GM19239 (cell line): ENCODE data around the gene STX16.

Experiments used
- DNase-seq: peaks from one replicate; pipeline ENCODE4 v3.0.0; 2011; ENCODE audit warnings: low spot score; ENCODE audit not compliant: insufficient read length
- FAIRE-seq: peaks from 2 replicates; lab custom pipeline; 2011; peaks lifted over from hg19 to GRCh38; lab: Jason Lieb, UNC

STX16 gene

GRCh38 chr20:58706975-58707681 is 56.0 kb downstream of the STX16 start:
- FAIRE-seq (no peak), DNase-seq (no peak)

GRCh38 chr20:58707770-58708169 is 56.7 kb downstream of the STX16 start:
- DNase-seq (no peak), FAIRE-seq (no peak)

- DNase-seq (no peak), FAIRE-seq (no peak)
Observed at GRCh38 chr20:58708246-58708931, 57.3 kb downstream of the STX16 start.

GRCh38 chr20:58709013-58709702 is 58.1 kb downstream of the STX16 start:
- no peak for FAIRE-seq
- DNase-seq, result no peak

GRCh38 chr20:58709703-58710039 is 58.6 kb downstream of the STX16 start:
- DNase-seq, result no peak
- FAIRE-seq, result no peak

GRCh38 chr20:58710481-58711265 is 59.6 kb downstream of the STX16 start:
- no peak for FAIRE-seq
- no peak for DNase-seq

GRCh38 chr20:58711266-58712051 is 60.4 kb downstream of the STX16 start:
- FAIRE-seq, result no peak

GRCh38 chr20:58712151-58712791 is 61.2 kb downstream of the STX16 start:
- DNase-seq, result no peak

More at GRCh38 chr20:58711266-58712051, 60.4 kb downstream of the STX16 start:
- no peak for DNase-seq

GRCh38 chr20:58712806-58713731 is 62.0 kb downstream of the STX16 start:
- DNase-seq (no peak), FAIRE-seq (no peak)

More at GRCh38 chr20:58712151-58712791, 61.2 kb downstream of the STX16 start:
- FAIRE-seq, result no peak

GRCh38 chr20:58713801-58714339 is 62.8 kb downstream of the STX16 start:
- DNase-seq, result no peak
- FAIRE-seq, result no peak

GRCh38 chr20:58714340-58714922 is 63.3 kb downstream of the STX16 start:
- DNase-seq, result no peak
- no peak for FAIRE-seq

GRCh38 chr20:58714923-58715351 is 63.9 kb downstream of the STX16 start:
- DNase-seq (no peak), FAIRE-seq (no peak)

- DNase-seq (no peak), FAIRE-seq (no peak)
Observed at GRCh38 chr20:58715391-58715800, 64.3 kb downstream of the STX16 start.

GRCh38 chr20:58715801-58716475 is 64.9 kb downstream of the STX16 start:
- DNase-seq (no peak), FAIRE-seq (no peak)

- DNase-seq, result no peak
- no peak for FAIRE-seq
Observed at GRCh38 chr20:58716476-58717277, 65.6 kb downstream of the STX16 start.
